Esophagus squamous epithelium (tissue), 5 donors: Measurements from ENCODE around the gene WDR73. TPM values are rescaled to one million over a fixed set of nuclear protein-coding genes. Genes with fewer than 3 reads are reported as not detected.
"Not testable (repeated sequence)": the region's sequence is repeated elsewhere in the genome, so short reads cannot be mapped to it uniquely, and the experiment has no call there.

Experiments used
- DNase-seq: peaks from one replicate; lab custom pipeline; 2025; lab: John Stamatoyannopoulos, UW
- H3K27ac ChIP-seq, 4 donors: fragments of 200-600 bp; sonication (generic); one replicate each; pipeline ENCODE4 v1.5.1; 2016 to 2019; ENCODE audit warnings: mild to moderate bottlenecking in 1 of 4
- H3K27me3 ChIP-seq, 4 donors: fragments of 200-600 bp; sonication (generic); 1 replicate in 3 of 4; 2 replicates in 1 of 4; pipeline versions ENCODE4 v1.5.1 to v1.6.0; 2017 to 2021; ENCODE audit warnings: antibody characterized with exemption in 1 of 4
- H3K36me3 ChIP-seq, 3 donors: fragments of 200-600 bp; sonication (generic); one replicate each; pipeline ENCODE4 v1.5.1; 2016 to 2019
- H3K4me1 ChIP-seq, 3 donors: fragments of 200-600 bp; sonication (generic); one replicate each; pipeline ENCODE4 v1.5.1; 2017 to 2019
- H3K4me3 ChIP-seq, 4 donors: fragments of 200-600 bp; sonication (generic); 1 replicate in 3 of 4; 2 replicates in 1 of 4; pipeline ENCODE4 v1.5.1; 2016 to 2019; ENCODE audit warnings: mild to moderate bottlenecking in 2 of 4, moderate library complexity in 1 of 4
- H3K9me3 ChIP-seq, 3 donors: fragments of 200-600 bp; sonication (generic); one replicate each; pipeline ENCODE4 v1.5.1; 2016 to 2019
- POLR2A ChIP-seq, 4 donors: fragments of 450-650 bp; IDR thresholded peaks; one replicate each; pipeline ENCODE4 v1.6.1; 2017; ENCODE audit warnings: antibody characterized with exemption in 4 of 4, mild to moderate bottlenecking in 4 of 4, moderate library complexity in 3 of 4
- WGBS, 2 donors: methylation state at CpG; one replicate each; pipeline ENCODE4 v1.1.5; 2018; 5-methylcytosine and 5-hydroxymethylcytosine counted together
- intact Hi-C: fragments of 100-400 bp; cut with DNase I; formaldehyde crosslinking; loops from one replicate; pipeline ENCODE4 v1.15.0; 2022
- total RNA-seq, 4 donors: library from RNA; depleted of rRNA; stranded (reverse); fragments of >200 nt; gene quantifications; one replicate each; pipeline ENCODE4 v1.1.0, GENCODE V29; 2016
- TF ChIP-seq, protein P1 (sequence below), 6 experiments: fragments of 450-650 bp in 4 of 6; fragments of 200-600 bp in 2 of 6; sonication (generic) in 2 of 6; IDR thresholded peaks; one replicate each; pipeline ENCODE4 v1.5.1; 2016 to 2019; ENCODE audit warnings: antibody characterized with exemption in 6 of 6, mild to moderate bottlenecking in 4 of 6, moderate library complexity in 4 of 6
- donor health status: DM: yes; HTN: yes; CAD: no.

The WDR73 gene
- total RNA-seq, 4 donors from 2014 or later = 14.1 to 27.5 (median 16.5) TPM

DNA sequence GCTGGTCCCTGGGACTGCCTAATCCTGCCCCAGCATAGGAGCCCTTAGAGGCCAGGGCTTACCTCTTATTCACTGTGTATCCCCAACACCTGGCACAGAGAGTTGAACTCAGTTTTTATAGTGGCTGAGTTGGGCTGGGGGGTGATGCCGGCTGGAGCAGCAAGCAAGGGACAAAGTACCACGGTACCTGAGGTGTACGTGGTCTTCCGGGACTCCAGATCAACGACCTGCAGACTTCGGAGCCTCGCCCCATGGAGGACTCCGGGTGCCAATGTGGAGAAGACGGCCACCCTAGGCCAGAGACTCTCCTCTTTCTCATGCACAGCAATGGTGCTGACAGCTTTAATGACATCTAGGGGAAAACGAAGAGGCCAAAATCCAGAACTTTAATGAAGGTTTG, 8.1 kb downstream of the WDR73 start:
- Histone ChIP-seq H3K4me3 (no peak overlapping the region), H3K9me3 (no peaks in the 10 kb centered on the region), H3K4me1 (peaks cover 0 to 17% (median 3%) of the 10 kb centered on the region in 3 donors), H3K36me3 (peaks cover 30 to 100% (median 54%) of the 10 kb centered on the region in 3 donors), H3K27ac (no peak overlapping the region), H3K27me3 (no peaks in the 10 kb centered on the region)
- no peak for DNase-seq
- TF ChIP-seq POLR2A (IDR thresholded peaks at IDR 0.05) = no peak
- TF ChIP-seq, protein P1, sequence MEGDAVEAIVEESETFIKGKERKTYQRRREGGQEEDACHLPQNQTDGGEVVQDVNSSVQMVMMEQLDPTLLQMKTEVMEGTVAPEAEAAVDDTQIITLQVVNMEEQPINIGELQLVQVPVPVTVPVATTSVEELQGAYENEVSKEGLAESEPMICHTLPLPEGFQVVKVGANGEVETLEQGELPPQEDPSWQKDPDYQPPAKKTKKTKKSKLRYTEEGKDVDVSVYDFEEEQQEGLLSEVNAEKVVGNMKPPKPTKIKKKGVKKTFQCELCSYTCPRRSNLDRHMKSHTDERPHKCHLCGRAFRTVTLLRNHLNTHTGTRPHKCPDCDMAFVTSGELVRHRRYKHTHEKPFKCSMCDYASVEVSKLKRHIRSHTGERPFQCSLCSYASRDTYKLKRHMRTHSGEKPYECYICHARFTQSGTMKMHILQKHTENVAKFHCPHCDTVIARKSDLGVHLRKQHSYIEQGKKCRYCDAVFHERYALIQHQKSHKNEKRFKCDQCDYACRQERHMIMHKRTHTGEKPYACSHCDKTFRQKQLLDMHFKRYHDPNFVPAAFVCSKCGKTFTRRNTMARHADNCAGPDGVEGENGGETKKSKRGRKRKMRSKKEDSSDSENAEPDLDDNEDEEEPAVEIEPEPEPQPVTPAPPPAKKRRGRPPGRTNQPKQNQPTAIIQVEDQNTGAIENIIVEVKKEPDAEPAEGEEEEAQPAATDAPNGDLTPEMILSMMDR (IDR thresholded peaks at IDR 0.05) = no peak
- WGBS, 2 donors = 50 to 91% methylated on average over 1 to 10 of the region's 10 CpGs
- intact Hi-C loops = no loop called here

DNA sequence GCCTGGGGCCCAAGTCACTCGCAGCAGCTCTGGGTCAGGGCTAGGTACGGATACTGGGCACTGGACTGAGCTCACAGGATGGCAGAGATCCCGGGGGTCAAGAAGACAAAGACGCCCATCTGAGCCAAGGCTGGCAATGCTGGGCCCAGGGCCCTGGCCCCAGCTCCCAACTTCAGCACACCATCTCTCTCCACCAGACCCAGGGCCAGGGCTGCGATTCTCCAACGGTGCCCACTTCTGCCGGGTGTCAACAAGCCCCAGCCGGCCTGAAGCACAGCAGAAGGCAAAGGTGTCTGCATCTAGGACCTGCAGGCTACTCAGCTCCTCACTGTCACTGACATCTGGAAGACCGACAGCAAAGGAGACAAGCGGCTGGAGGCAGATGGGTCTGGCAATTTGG, 8.6 kb downstream of the WDR73 start:
- peaks cover 0 to 17% (median 3%) of the 10 kb centered on the region in 3 donors for H3K4me1 ChIP-seq
- no peak overlapping the region for H3K4me3 ChIP-seq
- 85 to 90% methylated on average over 4 to 8 of the region's 10 CpGs for WGBS, 2 donors
- H3K36me3 ChIP-seq = peaks cover 30 to 100% (median 50%) of the 10 kb centered on the region in 3 donors
- DNase-seq = no peak
- intact Hi-C loops = no loop called here
- H3K27me3 ChIP-seq = no peaks in the 10 kb centered on the region
- H3K9me3 ChIP-seq = no peaks in the 10 kb centered on the region
- no peak overlapping the region for H3K27ac ChIP-seq
- TF ChIP-seq POLR2A (IDR thresholded peaks at IDR 0.05) = no peak
- TF ChIP-seq, protein P1 (IDR thresholded peaks at IDR 0.05) = no peak

DNA sequence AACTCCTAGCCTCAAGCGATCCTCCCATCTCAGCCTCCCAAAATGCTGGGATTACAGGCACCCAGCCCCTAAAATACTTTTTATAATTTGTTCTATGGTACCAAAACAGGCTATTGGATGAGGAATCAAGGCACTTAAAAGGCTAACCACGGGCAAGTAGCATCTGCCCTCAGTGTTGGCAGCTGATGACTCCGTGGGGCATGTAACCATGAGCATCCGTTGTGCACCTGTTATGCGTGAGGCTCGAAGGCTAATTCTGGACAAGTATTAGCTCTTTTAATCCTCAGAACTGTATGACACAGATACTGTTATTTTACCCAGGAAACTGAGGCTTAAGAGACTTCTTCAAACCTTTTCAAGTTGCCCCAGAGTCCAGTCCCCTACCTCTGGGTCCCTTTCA, 10.2 kb downstream of the WDR73 start:
- TF ChIP-seq, protein P1 (IDR thresholded peaks at IDR 0.05) = no peak
- no peak for TF ChIP-seq POLR2A (IDR thresholded peaks at IDR 0.05)
- Histone ChIP-seq H3K36me3 (peaks cover 37 to 100% (median 52%) of the 10 kb centered on the region in 3 donors), H3K4me1 (peaks cover 0 to 6% (median 3%) of the 10 kb centered on the region in 3 donors), H3K4me3 (no peak overlapping the region), H3K9me3 (no peaks in the 10 kb centered on the region), H3K27ac (no peak overlapping the region), H3K27me3 (no peaks in the 10 kb centered on the region)
- DNase-seq = no peak
- intact Hi-C loops = no loop called here
- WGBS, 2 donors = 81 to 82% methylated on average over 5 to 6 of the region's 6 CpGs

DNA sequence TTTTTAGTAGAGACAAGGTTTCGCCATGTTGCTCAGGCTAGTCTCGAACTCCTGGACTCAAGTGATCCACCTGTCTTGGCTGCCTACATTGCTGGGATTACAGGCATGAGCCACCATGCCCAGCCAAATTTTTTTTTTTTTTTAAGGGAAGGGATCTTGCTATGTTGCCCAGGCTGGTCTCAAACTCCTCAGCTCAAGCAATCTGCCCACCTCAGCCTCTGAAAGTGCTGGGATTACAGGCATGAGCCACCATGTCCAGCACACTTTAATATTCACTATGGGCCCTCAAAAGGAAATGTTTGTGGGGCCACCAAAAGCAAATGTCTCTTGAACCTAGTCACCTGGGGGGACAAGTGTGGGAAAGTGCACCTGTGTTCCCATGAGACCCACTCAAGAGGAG, 11.4 kb downstream of the WDR73 start:
- H3K4me1 ChIP-seq, H3K27me3 ChIP-seq, DNase-seq, intact Hi-C loops, H3K9me3 ChIP-seq, H3K4me3 ChIP-seq, H3K27ac ChIP-seq: not testable (repeated sequence)
- H3K36me3 ChIP-seq = peaks cover 27 to 99% (median 41%) of the 10 kb centered on the region in 3 donors
- WGBS, 2 donors = 70 to 75% methylated on average over 2 of the region's 2 CpGs

DNA sequence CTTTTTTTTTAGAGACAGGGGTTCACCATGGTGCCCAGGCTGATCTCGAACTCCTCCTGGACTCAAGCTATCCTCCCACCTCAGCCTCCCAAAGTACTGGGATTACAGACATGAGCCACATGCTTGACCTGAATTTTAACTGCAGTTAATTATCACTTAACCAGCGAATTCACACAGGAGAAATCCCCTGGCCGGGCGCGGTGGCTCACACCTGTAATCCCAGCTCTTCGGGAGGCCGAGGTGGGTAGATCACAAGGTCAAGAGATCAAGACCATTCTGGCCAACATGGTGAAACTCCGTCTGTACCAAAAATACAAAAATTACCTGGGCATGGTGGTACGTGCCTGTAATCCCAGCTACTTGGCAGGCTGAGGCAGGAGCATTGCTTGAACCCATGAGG, 12.2 kb downstream of the WDR73 start:
- DNase-seq, H3K9me3 ChIP-seq, intact Hi-C loops, H3K4me3 ChIP-seq, H3K27me3 ChIP-seq, H3K27ac ChIP-seq: not testable (repeated sequence)
- H3K4me1 ChIP-seq = peaks cover 0 to 14% (median 5%) of the 10 kb centered on the region in 3 donors
- 78 to 91% methylated on average over 2 to 9 of the region's 9 CpGs for WGBS, 2 donors
- H3K36me3 ChIP-seq = peaks cover 19 to 98% (median 33%) of the 10 kb centered on the region in 3 donors

DNA sequence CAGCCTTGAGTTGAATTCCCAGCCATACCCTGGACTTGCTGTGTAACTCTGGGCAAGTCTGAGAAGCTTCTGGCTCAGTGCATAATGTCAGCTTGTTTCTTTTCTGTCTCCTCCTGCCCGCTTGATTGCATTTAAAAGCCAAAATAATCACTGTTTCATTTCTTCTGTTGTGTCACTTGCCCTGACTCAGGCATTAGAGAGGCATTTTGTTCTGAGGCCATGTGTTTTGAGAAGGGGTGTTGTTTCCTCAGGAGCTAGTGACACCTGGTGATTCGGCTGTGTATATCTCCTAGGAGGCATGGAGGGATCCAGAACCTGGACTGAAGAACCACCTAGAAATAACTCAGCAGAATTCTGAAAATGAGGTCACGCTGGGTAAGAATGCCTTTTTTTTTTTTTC, 16.0 kb downstream of the WDR73 start:
- intact Hi-C loops = no loop called here
- 45 to 59% methylated on average over 3 of the region's 3 CpGs for WGBS, 2 donors
- H3K4me1 ChIP-seq = peaks cover 1 to 41% (median 13%) of the 10 kb centered on the region in 3 donors
- no peaks in the 10 kb centered on the region for H3K9me3 ChIP-seq
- H3K36me3 ChIP-seq = peaks cover 10 to 69% (median 17%) of the 10 kb centered on the region in 3 donors
- H3K4me3 ChIP-seq = no peak overlapping the region
- no peak for DNase-seq
- H3K27ac ChIP-seq = peak overlapping the region in 1 of 4 donors; percentile 6
- H3K27me3 ChIP-seq = no peaks in the 10 kb centered on the region
- TF ChIP-seq, protein P1 (IDR thresholded peaks at IDR 0.05) = peak in 2 of 6 experiments; percentile 33 to 38
- no peak for TF ChIP-seq POLR2A (IDR thresholded peaks at IDR 0.05)
